Kidney epithelial cell (primary cell): Measurements from ENCODE around the gene DNAJC11. TPM values are rescaled to one million over a fixed set of nuclear protein-coding genes. Genes with fewer than 3 reads are reported as not detected.

Source experiments
- DNase-seq: peaks from one replicate; pipeline ENCODE4 v3.0.0-alpha.2; 2010; ENCODE audit warnings: low read depth
- H3K27me3 ChIP-seq: 2 replicates; pipeline ENCODE4 v1.6.0; 2011; ENCODE audit warnings: low read length; ENCODE audit not compliant: control insufficient read depth, insufficient read depth
- H3K36me3 ChIP-seq: 2 replicates; pipeline ENCODE4 v1.5.1; 2011; ENCODE audit warnings: low read length; ENCODE audit not compliant: control insufficient read depth, insufficient read depth
- H3K4me3 ChIP-seq: 2 replicates; pipeline ENCODE4 v1.5.1; 2011; ENCODE audit warnings: low read depth, mild to moderate bottlenecking, control low read depth, low read length
- total RNA-seq: library from RNA; depleted of rRNA; stranded (reverse); fragments of >200 nt; gene quantifications from 2 replicates; pipeline ENCODE4 v1.2.3, GENCODE V29; 2015
- TF ChIP-seq, protein P1 (sequence below): IDR thresholded peaks from 2 replicates; pipeline ENCODE4 v1.5.1; 2011; ENCODE audit warnings: mild to moderate bottlenecking, moderate library complexity, low read length, control low read depth, inconsistent platforms; ENCODE audit not compliant: insufficient read depth, poor library complexity, severe bottlenecking

DNAJC11 gene
- total RNA-seq, 1 donor from 2014 or later = 35.6 TPM

DNA sequence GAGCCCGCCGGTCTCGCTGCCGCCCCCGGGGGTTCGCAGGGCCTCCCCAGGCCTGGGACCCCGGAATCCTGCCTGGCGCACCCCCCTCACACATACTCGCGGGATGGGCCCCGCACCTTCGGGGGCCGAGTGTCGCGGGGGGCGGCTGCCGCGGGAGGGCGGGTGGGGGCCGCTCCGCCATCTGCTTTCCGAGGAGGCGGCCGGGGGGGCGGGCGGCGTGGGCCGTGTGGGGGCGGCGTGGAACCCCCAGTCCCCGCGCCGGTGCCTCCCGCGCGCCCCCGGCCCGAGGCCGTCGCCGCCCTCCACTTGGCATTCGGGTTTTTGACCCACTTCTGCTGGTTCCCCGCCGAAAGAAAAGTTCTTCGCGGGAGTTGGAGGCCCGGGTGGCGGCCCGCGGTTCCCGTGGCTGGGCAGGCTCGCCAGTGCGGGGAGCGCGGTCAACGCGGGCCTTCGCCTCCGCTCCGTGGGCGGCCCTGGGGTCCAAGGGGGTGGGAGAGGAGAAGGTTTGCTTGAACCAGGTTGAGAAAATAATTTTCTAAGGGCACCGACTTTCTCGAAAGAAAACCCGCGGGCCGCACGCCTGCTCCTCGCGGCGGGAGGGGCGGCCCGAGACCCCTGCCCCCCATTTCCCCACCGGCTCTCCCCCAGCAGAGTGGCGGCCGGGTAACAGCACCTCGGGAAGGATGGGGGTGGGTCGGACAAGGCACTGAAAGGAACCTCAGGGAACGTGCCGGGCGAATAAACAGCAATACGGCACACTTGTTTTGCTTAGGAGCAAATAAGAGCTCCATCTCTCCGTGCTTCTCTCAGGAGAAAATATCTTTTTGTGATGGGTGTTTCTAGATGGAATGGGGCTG lies 86.5 kb downstream of the DNAJC11 start:
- TF ChIP-seq, protein P1, sequence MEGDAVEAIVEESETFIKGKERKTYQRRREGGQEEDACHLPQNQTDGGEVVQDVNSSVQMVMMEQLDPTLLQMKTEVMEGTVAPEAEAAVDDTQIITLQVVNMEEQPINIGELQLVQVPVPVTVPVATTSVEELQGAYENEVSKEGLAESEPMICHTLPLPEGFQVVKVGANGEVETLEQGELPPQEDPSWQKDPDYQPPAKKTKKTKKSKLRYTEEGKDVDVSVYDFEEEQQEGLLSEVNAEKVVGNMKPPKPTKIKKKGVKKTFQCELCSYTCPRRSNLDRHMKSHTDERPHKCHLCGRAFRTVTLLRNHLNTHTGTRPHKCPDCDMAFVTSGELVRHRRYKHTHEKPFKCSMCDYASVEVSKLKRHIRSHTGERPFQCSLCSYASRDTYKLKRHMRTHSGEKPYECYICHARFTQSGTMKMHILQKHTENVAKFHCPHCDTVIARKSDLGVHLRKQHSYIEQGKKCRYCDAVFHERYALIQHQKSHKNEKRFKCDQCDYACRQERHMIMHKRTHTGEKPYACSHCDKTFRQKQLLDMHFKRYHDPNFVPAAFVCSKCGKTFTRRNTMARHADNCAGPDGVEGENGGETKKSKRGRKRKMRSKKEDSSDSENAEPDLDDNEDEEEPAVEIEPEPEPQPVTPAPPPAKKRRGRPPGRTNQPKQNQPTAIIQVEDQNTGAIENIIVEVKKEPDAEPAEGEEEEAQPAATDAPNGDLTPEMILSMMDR = no peak
- Histone ChIP-seq H3K4me3 (peak overlapping the region; percentile 85), H3K36me3 (no peaks in the 10 kb centered on the region), H3K27me3 (no peaks in the 10 kb centered on the region)
- no peak for DNase-seq

DNA sequence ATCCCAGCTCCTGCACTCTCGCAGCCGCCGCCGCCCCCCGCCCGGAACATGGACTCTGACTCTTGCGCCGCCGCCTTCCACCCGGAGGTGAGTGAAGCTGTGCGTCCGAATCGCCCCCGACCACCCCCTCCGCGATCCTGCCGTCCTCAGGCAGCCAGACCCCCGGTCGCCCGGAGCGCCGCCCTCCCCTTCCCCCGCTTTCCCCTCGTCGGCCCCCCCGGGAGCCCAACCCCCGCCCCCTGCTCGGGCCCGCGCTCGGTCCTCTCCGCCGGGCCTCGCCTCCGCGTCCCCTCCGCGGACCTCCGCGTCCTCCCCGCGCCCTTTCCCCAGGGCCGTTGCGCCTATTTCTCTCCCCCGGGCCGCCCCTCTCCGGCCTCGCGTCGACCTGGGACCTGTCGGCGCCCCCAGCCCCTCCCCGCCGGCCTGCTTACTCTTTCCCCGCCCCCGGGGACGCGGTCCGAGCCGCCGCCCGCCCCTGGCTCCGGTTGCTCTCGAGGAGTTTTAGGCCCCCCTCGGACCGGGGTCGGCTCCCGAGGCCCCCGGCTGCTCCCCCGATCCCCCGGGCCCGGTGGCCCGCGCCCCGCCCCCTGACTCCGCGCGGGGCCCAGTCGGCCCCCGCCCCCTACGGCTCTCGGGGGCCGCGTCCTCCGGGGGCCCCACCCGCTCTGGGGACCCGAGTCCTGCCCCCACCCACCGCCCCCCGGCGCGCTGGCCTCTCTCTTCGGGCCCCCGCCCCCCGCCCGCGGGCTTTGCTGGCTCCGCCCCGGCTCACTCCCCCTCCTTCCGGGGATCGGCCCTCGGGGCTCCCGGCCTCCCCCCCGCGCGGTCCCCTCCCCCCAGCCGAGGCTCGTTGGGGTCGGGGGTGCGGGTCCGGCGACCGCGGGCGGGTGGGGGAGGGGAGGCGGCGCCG lies 87.3 kb downstream of the DNAJC11 start:
- TF ChIP-seq, protein P1 = no peak
- DNase-seq = no peak
- Histone ChIP-seq H3K4me3 (peak overlapping the region; percentile 85), H3K36me3 (no peaks in the 10 kb centered on the region), H3K27me3 (no peaks in the 10 kb centered on the region)

DNA sequence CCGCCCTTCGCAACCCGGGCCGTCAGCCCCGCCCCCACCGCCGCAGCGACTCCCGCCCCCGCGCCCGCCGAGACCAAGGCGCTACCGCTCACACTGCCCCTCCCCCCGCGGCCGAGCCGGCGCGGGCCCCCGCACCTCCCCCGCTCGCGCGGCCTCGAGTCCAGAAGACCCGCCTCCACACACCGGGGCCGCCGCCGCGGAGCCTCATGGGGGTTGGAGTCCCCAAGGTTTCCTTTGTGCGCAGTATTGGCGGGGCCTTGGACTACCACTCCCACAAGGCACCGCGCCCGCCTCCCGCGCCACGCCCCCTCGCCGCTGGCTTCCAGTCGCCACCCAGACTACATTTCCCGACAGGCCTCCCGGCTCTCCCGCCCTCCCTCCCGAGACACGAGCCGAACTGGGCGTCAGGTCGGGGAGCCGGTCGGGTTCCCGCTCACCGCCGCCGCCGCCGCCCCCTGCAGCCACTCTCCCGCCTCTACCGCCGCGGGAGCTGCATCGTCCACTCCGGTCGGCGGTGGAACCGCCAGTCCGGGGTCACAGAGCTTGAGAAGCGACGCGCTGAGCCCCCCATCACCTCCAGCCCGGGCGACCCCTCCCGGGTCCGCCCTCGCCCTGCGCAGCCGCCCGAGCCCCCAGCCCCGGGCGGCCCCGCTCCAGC lies 88.1 kb downstream of the DNAJC11 start, which contains the start of gene PHF13:
PHF13 (plus strand) TSS at position 371 of the 658 bp plus-strand sequence. CDS start 336 bp downstream, outside the sequence.
- DNase-seq = peak; percentile 80
- peak within 1 kb of the TSS; percentile 85 for H3K4me3 ChIP-seq
- H3K27me3 ChIP-seq = no peaks in the 10 kb centered on the region
- no peaks in the 10 kb centered on the region for H3K36me3 ChIP-seq
- TF ChIP-seq, protein P1 = no peak

DNA sequence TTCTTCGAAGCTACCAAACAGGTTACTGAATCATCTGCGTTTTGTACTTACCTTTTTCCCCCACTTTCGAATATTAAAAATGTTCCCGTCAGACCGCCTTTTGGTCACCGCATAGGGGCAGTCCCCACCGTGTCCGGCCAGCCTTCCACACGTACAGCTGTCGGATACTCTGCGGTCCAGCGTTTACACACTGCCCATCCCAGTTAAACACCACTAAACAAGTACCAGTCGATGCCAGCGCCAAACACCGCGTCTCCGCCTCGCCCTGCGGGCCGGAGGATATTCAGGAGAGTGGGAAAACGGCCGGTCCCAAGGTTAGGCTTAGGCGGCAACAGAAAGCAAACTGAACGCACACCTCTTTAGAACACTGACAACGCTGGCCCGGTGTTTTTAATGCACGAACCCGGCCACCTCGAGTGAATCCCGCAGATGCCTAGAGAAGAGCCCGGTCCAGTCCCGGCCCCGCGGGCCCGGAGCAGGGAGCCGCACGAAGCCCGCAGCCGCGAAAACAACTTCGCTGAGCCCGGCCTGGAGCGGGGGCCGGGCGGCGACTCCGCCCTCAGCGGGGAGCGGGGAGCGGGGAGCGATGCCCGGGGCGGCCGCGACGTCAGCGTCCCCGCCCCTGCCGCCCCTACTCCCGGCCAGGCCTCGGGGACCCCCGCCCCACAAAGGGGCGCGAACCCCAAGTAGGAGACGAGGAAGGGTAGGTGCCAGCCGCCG lies 88.8 kb downstream of the DNAJC11 start:
- H3K36me3 ChIP-seq = no peaks in the 10 kb centered on the region
- no peaks in the 10 kb centered on the region for H3K27me3 ChIP-seq
- H3K4me3 ChIP-seq = peak overlapping the region; percentile 77
- no peak for DNase-seq
- TF ChIP-seq, protein P1 = no peak

DNA sequence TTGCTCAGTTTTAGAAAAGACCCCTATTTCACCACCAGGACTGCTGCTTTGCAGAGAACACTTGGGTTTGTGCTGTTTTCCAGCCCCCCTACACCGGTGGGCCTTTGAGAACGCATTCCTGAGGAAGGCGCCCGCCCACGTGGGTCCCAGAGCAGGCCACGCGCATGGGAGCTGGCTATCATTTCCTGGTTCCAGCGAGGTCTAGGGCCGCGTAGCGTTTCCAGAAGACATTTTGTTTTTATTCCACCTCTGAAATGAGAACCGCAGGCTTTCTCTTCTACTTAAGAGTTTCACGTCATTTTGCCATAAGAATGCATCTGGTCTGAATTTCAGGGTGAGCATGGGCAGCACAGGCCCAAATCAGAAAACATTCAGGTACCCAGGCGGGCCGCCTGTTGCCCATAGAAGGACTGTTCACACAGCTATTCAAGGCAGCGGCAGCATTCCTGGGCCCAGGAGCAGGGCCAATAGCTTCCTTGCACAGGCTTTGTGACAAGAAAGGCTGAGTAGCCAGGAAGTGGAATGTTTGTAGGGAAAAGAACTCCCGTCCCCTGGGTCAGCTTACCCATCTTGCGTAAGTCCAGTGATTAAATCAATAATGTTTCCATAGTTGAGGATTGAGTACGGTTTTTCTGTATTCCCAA lies 97.6 kb downstream of the DNAJC11 start:
- H3K36me3 ChIP-seq = no peaks in the 10 kb centered on the region
- TF ChIP-seq, protein P1 = no peak
- H3K27me3 ChIP-seq = no peaks in the 10 kb centered on the region
- no peak for DNase-seq
- no peak overlapping the region for H3K4me3 ChIP-seq
